ENCODE data around the gene FAM174C. TPM values are rescaled to one million over a fixed set of nuclear protein-coding genes. Genes with fewer than 3 reads are reported as not detected.

Gene FAM174C
- polyA plus RNA-seq, 4 donors: 40.0 to 118 (median 82.3) TPM

- Histone ChIP-seq H3K9me3 (ENCODE audit: control insufficient read depth in 2 of 2, insufficient read depth in 1 of 2, low read depth in 1 of 2, low read length in 1 of 2) (no peaks in the 10 kb centered on the region), H3K27ac (ENCODE audit: low read depth in 1 of 3, low read length in 2 of 3) (no peak overlapping the region), H3K4me1 (ENCODE audit: control insufficient read depth in 3 of 3, insufficient read depth in 2 of 3, low read depth in 1 of 3, low read length in 2 of 3) (peaks cover 1 to 37% (median 3%) of the 10 kb centered on the region in 3 donors), H3K36me3 (ENCODE audit: control insufficient read depth in 3 of 3, insufficient read depth in 2 of 3, low read depth in 1 of 3, low read length in 3 of 3) (peaks cover 0 to 19% (median 0%) of the 10 kb centered on the region in 3 donors), H3K27me3 (ENCODE audit: control insufficient read depth in 3 of 3, insufficient read depth in 3 of 3, low read length in 3 of 3) (peaks cover 5 to 23% (median 6%) of the 10 kb centered on the region in 3 donors), H3K4me3 (ENCODE audit: low read depth in 1 of 3, low read length in 3 of 3) (no peak overlapping the region)
- no peak for FAIRE-seq
- 53 to 77% (median 57%) methylated on average over 31 to 39 of the region's 39 CpGs for WGBS, 3 donors
- DNase-seq: no peak
Observed at GRCh38 chr19:1235625-1236538, 39.4 kb upstream of the FAM174C start.

GRCh38 chr19:1236576-1236975, 38.8 kb upstream of the FAM174C start:
- peaks cover 0 to 19% (median 0%) of the 10 kb centered on the region in 3 donors for H3K36me3 ChIP-seq (ENCODE audit: control insufficient read depth in 3 of 3, insufficient read depth in 2 of 3, low read depth in 1 of 3, low read length in 3 of 3)
- DNase-seq (no peak), FAIRE-seq (no peak)
- peaks cover 5 to 23% (median 6%) of the 10 kb centered on the region in 3 donors for H3K27me3 ChIP-seq (ENCODE audit: control insufficient read depth in 3 of 3, insufficient read depth in 3 of 3, low read length in 3 of 3)
- H3K9me3 ChIP-seq (ENCODE audit: control insufficient read depth in 2 of 2, insufficient read depth in 1 of 2, low read depth in 1 of 2, low read length in 1 of 2): no peaks in the 10 kb centered on the region
- peak overlapping the region in 1 of 3 donors; percentile 60 for H3K4me3 ChIP-seq (ENCODE audit: low read depth in 1 of 3, low read length in 3 of 3)
- no peak overlapping the region for H3K27ac ChIP-seq (ENCODE audit: low read depth in 1 of 3, low read length in 2 of 3)
- 9 to 22% (median 9%) methylated on average over 18 to 42 of the region's 42 CpGs for WGBS, 3 donors
- peaks cover 3 to 38% (median 3%) of the 10 kb centered on the region in 3 donors for H3K4me1 ChIP-seq (ENCODE audit: control insufficient read depth in 3 of 3, insufficient read depth in 2 of 3, low read depth in 1 of 3, low read length in 2 of 3)

- FAIRE-seq: no peak
- H3K36me3 ChIP-seq (ENCODE audit: control insufficient read depth in 3 of 3, insufficient read depth in 2 of 3, low read depth in 1 of 3, low read length in 3 of 3): peaks cover 0 to 20% (median 0%) of the 10 kb centered on the region in 3 donors
- H3K9me3 ChIP-seq (ENCODE audit: control insufficient read depth in 2 of 2, insufficient read depth in 1 of 2, low read depth in 1 of 2, low read length in 1 of 2): no peaks in the 10 kb centered on the region
- H3K27me3 ChIP-seq (ENCODE audit: control insufficient read depth in 3 of 3, insufficient read depth in 3 of 3, low read length in 3 of 3): peaks cover 5 to 23% (median 6%) of the 10 kb centered on the region in 3 donors
- peaks cover 3 to 33% (median 3%) of the 10 kb centered on the region in 3 donors for H3K4me1 ChIP-seq (ENCODE audit: control insufficient read depth in 3 of 3, insufficient read depth in 2 of 3, low read depth in 1 of 3, low read length in 2 of 3)
- no peak overlapping the region for H3K27ac ChIP-seq (ENCODE audit: low read depth in 1 of 3, low read length in 2 of 3)
- H3K4me3 ChIP-seq (ENCODE audit: low read depth in 1 of 3, low read length in 3 of 3): peak overlapping the region in 2 of 3 donors; percentile 49 to 60
- 0 to 1% (median 1%) methylated on average over 28 to 60 of the region's 60 CpGs for WGBS, 3 donors
- peak in 1 of 2 donors; percentile 61 for DNase-seq
Observed at GRCh38 chr19:1237027-1237659, 38.2 kb upstream of the FAM174C start.

GRCh38 chr19:1237754-1238368, 37.5 kb upstream of the FAM174C start, which contains the start of gene CBARP:
Gene CBARP, minus strand, starts transcription at chr19:1238005. Its CDS starts 1,905 bp downstream, at chr19:1236100.
- H3K27ac ChIP-seq (ENCODE audit: low read depth in 1 of 3, low read length in 2 of 3): peak within 1 kb of the TSS in 1 of 3 donors; percentile 34
- peaks cover 0 to 20% (median 0%) of the 10 kb centered on the region in 3 donors for H3K36me3 ChIP-seq (ENCODE audit: control insufficient read depth in 3 of 3, insufficient read depth in 2 of 3, low read depth in 1 of 3, low read length in 3 of 3)
- peak within 1 kb of the TSS; percentile 37 to 60 (median 49) for H3K4me3 ChIP-seq (ENCODE audit: low read depth in 1 of 3, low read length in 3 of 3)
- 1% methylated on average over 12 to 87 of the region's 87 CpGs for WGBS, 3 donors
- no peaks in the 10 kb centered on the region for H3K9me3 ChIP-seq (ENCODE audit: control insufficient read depth in 2 of 2, insufficient read depth in 1 of 2, low read depth in 1 of 2, low read length in 1 of 2)
- no peak for FAIRE-seq
- peak in 1 of 2 donors; percentile 60 for DNase-seq
- H3K27me3 ChIP-seq (ENCODE audit: control insufficient read depth in 3 of 3, insufficient read depth in 3 of 3, low read length in 3 of 3): peaks cover 5 to 23% (median 6%) of the 10 kb centered on the region in 3 donors
- peaks cover 3 to 33% (median 3%) of the 10 kb centered on the region in 3 donors for H3K4me1 ChIP-seq (ENCODE audit: control insufficient read depth in 3 of 3, insufficient read depth in 2 of 3, low read depth in 1 of 3, low read length in 2 of 3)

GRCh38 chr19:1238369-1239303, 36.7 kb upstream of the FAM174C start:
- H3K4me1 ChIP-seq (ENCODE audit: control insufficient read depth in 3 of 3, insufficient read depth in 2 of 3, low read depth in 1 of 3, low read length in 2 of 3): peaks cover 3 to 39% (median 3%) of the 10 kb centered on the region in 3 donors
- FAIRE-seq (no peak), DNase-seq (no peak)
- H3K36me3 ChIP-seq (ENCODE audit: control insufficient read depth in 3 of 3, insufficient read depth in 2 of 3, low read depth in 1 of 3, low read length in 3 of 3): peaks cover 0 to 21% (median 0%) of the 10 kb centered on the region in 3 donors
- H3K27ac ChIP-seq (ENCODE audit: low read depth in 1 of 3, low read length in 2 of 3): peak overlapping the region in 1 of 3 donors; percentile 34
- no peaks in the 10 kb centered on the region for H3K9me3 ChIP-seq (ENCODE audit: control insufficient read depth in 2 of 2, insufficient read depth in 1 of 2, low read depth in 1 of 2, low read length in 1 of 2)
- peak overlapping the region in 2 of 3 donors; percentile 36 to 60 for H3K4me3 ChIP-seq (ENCODE audit: low read depth in 1 of 3, low read length in 3 of 3)
- 36 to 56% (median 43%) methylated on average over 32 to 34 of the region's 34 CpGs for WGBS, 3 donors
- H3K27me3 ChIP-seq (ENCODE audit: control insufficient read depth in 3 of 3, insufficient read depth in 3 of 3, low read length in 3 of 3): peaks cover 5 to 23% (median 6%) of the 10 kb centered on the region in 3 donors

GRCh38 chr19:1239420-1239795, 35.9 kb upstream of the FAM174C start:
- peaks cover 0 to 21% (median 0%) of the 10 kb centered on the region in 3 donors for H3K36me3 ChIP-seq (ENCODE audit: control insufficient read depth in 3 of 3, insufficient read depth in 2 of 3, low read depth in 1 of 3, low read length in 3 of 3)
- DNase-seq (no peak), FAIRE-seq (no peak)
- peaks cover 5 to 23% (median 6%) of the 10 kb centered on the region in 3 donors for H3K27me3 ChIP-seq (ENCODE audit: control insufficient read depth in 3 of 3, insufficient read depth in 3 of 3, low read length in 3 of 3)
- H3K27ac ChIP-seq (ENCODE audit: low read depth in 1 of 3, low read length in 2 of 3): peak overlapping the region in 2 of 3 donors; percentile 57 to 78
- WGBS, 3 donors: 55 to 75% (median 68%) methylated on average over 11 of the region's 11 CpGs
- H3K4me3 ChIP-seq (ENCODE audit: low read depth in 1 of 3, low read length in 3 of 3): no peak overlapping the region
- no peaks in the 10 kb centered on the region for H3K9me3 ChIP-seq (ENCODE audit: control insufficient read depth in 2 of 2, insufficient read depth in 1 of 2, low read depth in 1 of 2, low read length in 1 of 2)
- peaks cover 3 to 47% (median 3%) of the 10 kb centered on the region in 3 donors for H3K4me1 ChIP-seq (ENCODE audit: control insufficient read depth in 3 of 3, insufficient read depth in 2 of 3, low read depth in 1 of 3, low read length in 2 of 3)
